OCI-M1 (cell line): ENCODE measurements around the gene C1QL4.
A peak's percentile ranks its signal among the peaks of the same experiment; 100 is the strongest.
"Not testable (repeated sequence)": the region's sequence is repeated elsewhere in the genome, so short reads cannot be mapped to it uniquely, and the experiment has no call there.

ENCODE experiments used
- DNase-seq: peaks from one replicate; lab custom pipeline; 2025; lab: John Stamatoyannopoulos, UW

C1QL4 gene

GRCh38 chr12:49336645-49337584, at the start of gene C1QL4:
Gene C1QL4, minus strand, starts transcription at chr12:49337188. Its CDS starts 711 bp downstream, at chr12:49336477.
- peak; percentile 89 for DNase-seq

GRCh38 chr12:49380184-49380583, 43.2 kb upstream of the C1QL4 start:
- not testable (repeated sequence) for DNase-seq

GRCh38 chr12:49377386-49377785, 40.4 kb upstream of the C1QL4 start:
- DNase-seq = no peak

- DNase-seq = no peak
Measured at GRCh38 chr12:49375406-49375805, 38.4 kb upstream of the C1QL4 start.

- DNase-seq = no peak
Measured at GRCh38 chr12:49370539-49370938, 33.6 kb upstream of the C1QL4 start.

GRCh38 chr12:49369411-49370145, 32.6 kb upstream of the C1QL4 start:
- DNase-seq = peak; percentile 84

GRCh38 chr12:49368240-49368600, 31.2 kb upstream of the C1QL4 start:
- peak; percentile 60 for DNase-seq

GRCh38 chr12:49367381-49368239, 30.6 kb upstream of the C1QL4 start, which contains the start of gene SPATS2:
Gene SPATS2, plus strand, starts transcription at chr12:49367462. Its CDS starts 93,551 bp downstream, at chr12:49461013.
- peak; percentile 60 for DNase-seq

- DNase-seq = peak; percentile 94
Measured at GRCh38 chr12:49366652-49367380, 29.8 kb upstream of the C1QL4 start.

- no peak for DNase-seq
Measured at GRCh38 chr12:49366096-49366651, 29.2 kb upstream of the C1QL4 start.

- peak; percentile 89 for DNase-seq
Measured at GRCh38 chr12:49365542-49365941, 28.6 kb upstream of the C1QL4 start.

GRCh38 chr12:49364989-49365388, 28.0 kb upstream of the C1QL4 start:
- no peak for DNase-seq

GRCh38 chr12:49362077-49362476, 25.1 kb upstream of the C1QL4 start:
- DNase-seq = no peak

- DNase-seq = no peak
Measured at GRCh38 chr12:49359671-49360070, 22.7 kb upstream of the C1QL4 start.

- DNase-seq = peak; percentile 90
Measured at GRCh38 chr12:49358483-49359141, 21.6 kb upstream of the C1QL4 start.

GRCh38 chr12:49357103-49357678, 20.2 kb upstream of the C1QL4 start:
- DNase-seq = peak; percentile 70

GRCh38 chr12:49355913-49356312, 18.9 kb upstream of the C1QL4 start:
- DNase-seq = no peak

- DNase-seq = no peak
Measured at GRCh38 chr12:49352351-49352750, 15.4 kb upstream of the C1QL4 start.

GRCh38 chr12:49349266-49349665, 12.3 kb upstream of the C1QL4 start:
- no peak for DNase-seq

GRCh38 chr12:49348781-49349180, 11.8 kb upstream of the C1QL4 start:
- no peak for DNase-seq
